GM19455 (cell line): ENCODE data around the gene ARL4A.
"Not testable (repeated sequence)": the region's sequence is repeated elsewhere in the genome, so short reads cannot be mapped to it uniquely, and the experiment has no call there.

Experiments
- ATAC-seq: cut with Tn5 transposase; IDR thresholded peaks from one replicate; pipeline ENCODE4 v1.9.1; 2021; ENCODE audit not compliant: unreplicated experiment

ARL4A gene, protein sequence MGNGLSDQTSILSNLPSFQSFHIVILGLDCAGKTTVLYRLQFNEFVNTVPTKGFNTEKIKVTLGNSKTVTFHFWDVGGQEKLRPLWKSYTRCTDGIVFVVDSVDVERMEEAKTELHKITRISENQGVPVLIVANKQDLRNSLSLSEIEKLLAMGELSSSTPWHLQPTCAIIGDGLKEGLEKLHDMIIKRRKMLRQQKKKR

DNA sequence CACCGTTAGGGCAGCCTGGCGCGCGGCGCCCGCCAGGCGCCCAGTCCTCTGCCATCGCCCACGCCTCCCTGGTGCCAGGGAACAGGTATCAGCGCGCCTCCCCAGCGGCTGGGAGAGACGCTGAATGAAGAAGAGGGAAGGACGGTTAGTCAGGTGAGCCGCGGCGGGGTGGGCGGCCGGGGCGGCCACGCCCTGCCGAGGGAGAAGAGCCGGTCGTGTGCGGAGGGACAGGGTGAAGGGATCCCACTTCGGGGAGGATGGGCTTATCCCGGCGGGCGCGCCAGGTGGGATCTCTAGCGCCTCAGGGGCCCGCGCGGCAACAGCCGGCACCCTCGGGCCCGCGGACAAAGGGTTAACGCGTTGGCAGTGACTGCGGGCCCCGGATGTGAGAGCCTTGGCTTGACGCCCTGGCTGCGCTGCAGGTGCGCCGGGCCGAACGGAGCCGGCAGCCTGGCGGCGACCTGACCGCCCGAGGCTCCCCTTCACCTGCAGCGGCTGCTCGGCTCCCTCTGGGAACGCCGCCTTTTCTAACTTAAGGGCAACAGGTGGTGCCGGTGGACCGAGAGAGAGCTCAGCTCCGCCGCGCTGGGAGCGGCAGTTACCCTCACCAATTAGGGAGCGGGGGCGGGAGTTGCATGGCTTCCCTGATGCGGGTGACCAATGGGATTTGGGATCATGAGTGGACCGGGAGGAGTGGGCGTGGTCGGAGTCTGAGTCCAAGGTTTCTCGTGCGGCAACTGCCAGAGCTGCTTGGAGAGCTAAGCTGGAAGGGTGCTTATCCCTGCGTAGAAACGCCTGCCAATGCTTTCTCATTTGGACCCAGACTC, at the start of gene ARL4A:
Gene ARL4A (plus strand): TSS at position 743 of the 827 bp plus-strand sequence. CDS start 622 bp downstream, outside the sequence.
- ATAC-seq, result peak; percentile 75

DNA sequence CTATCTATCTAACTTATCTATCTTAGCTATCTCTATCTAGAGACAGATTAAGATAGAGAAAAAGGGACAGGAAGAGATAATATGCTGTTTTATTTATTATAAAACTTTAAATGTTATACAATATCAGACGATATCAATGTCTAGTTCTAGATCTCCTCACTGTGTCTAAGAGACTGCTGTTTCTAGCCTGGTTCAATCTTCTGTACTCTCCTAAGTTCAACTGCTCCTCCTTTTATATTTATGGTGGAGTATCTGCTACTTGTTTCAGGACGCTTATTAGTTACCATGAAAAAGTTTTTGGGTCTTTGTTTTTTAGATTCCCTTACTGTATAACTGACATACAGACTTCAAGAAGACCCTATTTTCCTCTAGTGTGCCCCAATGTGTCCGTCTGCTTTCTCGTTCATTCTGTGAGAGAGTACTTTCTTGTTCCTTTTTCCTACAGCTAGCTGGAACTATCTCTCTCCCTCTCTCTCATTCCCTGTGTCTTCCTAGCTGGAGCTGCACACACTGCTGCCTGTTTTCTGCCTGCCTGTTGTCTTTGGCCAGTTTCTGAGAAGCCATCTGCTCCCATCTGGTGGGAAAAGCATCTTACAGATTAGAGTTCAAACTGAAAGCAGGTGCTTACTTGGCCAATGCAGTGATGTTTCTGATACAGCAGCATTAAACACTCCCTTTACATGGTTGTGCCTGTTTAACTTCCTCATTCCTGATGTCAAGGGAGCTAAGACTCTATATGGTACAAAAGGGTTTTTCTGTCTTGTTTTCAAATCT, 49.4 kb upstream of the ARL4A start:
- peak; percentile 51 for ATAC-seq

DNA sequence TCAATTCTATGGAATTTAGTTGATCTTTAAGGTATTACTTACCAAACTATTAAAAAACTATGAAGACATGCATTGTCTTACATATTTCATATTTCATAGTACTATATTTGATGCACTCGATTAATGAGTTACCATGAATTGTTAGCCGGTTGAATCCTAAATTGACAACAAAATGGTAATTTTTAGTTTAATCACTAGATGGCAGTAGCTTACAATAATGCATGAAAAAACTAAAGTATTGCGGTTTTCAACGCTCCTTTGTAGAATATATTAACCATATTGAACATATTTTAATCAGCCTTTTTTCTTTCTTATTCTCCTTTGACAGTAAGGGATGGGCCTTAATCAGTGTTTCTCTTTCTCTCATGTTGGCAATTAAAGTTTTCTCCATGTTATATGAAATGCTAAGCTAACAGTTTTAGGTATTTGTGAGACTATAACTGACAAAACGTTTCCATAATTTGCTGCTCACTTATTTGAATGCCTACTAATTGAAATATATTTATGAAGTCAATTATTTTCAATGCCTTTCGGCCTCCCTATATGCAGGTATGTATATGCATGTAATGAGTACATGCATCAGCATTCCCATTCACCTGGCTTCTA, 48.5 kb upstream of the ARL4A start:
- no peak for ATAC-seq

DNA sequence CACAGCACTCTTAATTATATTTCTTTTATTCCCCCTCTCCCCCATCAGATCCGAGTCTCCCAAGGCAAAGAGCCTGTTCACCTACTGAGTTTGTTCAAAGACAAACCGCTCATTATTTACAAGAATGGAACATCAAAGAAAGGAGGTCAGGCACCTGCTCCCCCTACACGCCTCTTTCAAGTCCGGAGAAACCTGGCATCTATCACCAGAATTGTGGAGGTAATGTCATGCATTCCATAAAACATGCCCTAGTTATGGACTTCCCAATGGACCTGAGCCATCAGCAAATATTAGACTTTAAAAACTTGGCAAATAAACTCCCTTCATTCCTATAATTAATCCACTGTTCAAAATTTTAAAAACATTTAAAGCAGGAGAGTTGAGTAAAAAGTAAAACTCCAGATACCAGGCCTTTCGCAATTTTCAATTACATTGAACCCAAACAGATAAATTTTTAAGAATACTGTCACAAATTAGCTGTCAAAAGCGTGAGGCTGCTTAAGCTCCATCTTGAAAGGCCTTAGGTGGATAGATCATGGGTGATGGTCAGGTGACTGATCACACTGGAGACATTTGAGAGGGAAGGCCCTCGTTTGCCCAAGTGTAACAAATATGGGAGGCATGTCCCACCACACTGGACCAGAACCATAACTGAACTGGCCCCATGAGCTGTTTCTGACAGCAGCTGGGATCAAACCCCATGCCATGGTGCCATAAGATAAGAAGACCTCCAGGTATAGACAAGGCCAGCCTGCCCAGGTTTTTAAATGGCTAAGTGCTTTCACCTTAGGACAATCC, 46.9 kb upstream of the ARL4A start:
- ATAC-seq, result no peak

DNA sequence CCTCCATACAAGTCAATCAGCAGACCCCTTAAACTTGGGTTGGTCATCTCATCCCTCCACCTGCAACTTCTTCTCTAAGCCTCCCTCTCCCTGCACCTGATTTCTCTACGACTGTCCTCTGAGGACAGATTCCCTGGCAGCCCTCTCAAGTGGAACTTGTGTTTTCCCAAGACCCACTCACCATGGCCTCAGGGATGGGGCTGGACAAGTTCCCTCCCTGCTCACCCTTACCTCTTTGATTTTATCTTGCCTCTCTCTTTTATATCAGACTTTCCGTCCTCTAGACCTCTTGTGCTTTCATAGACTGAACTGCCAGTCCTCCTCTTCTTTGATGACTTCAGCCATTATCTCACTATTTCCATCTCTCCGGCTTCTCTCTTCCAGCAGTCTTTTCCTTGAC, 46.2 kb upstream of the ARL4A start:
- ATAC-seq, result no peak

DNA sequence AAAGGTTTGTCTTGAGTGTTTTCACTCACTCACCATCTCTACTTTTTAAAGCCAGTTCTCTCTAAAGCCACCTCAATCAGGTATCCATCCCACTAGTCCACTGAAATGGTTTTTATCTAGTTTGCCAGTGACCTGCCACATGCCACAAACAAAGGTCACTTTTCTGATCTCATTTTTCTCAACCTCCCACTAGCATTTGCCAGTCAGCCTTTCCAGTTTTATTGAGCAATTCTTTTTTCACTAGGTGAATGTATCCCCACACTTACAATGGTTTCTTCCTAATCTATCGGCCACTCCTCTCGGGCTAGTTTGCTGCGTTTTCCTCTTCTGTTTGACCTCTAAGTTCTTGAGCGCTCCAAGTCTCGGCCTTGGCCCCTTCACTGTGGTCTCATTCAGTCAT, 44.9 kb upstream of the ARL4A start:
- no peak for ATAC-seq

DNA sequence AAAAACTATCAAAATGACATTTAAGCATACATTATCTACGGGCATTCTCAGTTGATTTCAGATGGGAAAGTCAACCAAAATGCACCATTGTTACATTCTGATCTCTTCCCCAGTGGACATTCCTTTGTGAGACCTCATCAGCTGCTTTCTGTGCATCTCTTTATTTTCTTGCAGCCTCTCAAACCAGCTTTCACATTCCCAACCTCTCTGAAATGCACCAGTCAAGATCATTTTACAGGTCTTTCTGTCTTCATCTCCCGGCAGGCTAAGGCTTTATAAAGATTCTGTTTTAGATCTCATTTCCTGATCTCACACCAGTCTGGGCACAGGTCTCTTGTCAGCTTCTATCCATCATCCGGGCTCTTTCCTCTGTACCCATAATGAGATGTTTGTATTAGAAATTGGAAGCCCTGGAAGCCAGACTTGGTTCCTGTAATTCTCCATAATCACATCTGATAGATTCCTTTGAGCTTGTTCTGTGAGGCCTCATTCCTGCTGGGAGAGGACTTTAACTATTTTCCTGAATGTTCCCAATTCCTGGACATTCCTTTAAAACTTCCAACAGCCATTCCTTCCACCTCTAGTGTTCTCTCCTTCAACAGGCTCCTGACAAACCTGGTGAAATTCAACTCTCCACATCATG, 44.3 kb upstream of the ARL4A start:
- no peak for ATAC-seq

DNA sequence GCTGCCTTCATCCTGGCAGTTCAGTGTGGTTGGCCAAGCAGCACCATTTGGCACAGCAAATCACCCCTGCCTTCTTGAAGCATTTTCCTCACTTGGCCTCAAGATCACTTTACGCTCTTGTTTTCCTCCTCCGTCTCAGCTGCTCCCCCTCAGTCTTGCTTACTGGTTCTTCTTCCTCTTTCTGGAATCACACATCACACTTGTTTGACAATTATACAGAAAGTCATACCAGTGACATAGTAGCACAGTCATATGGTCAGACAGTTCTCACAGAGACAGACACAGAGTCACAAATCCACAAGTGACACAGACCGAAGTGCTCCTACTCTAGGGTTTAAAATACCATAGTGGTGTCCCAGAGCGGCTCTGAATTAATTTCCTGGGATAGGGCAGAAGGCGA, 43.8 kb upstream of the ARL4A start:
- no peak for ATAC-seq

DNA sequence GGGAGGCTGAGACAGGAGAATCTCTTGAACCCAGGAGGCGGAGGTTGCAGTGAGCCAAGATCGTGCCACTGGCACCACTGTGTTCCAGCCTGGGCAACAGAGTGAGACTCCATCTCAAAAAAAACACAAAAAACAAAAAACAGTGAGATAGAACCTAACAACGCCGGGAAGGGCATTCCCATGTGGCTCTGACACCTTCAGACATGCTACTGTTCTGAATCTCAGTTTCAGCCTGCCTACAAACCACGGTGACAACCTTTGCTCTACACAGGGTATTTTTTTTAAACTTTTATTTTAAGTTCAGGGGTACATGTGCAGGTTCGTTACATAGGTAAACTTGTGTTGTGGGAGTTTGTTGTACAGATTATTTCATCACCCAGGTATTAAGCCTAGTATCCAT, 42.2 kb upstream of the ARL4A start:
- not testable (repeated sequence) for ATAC-seq

DNA sequence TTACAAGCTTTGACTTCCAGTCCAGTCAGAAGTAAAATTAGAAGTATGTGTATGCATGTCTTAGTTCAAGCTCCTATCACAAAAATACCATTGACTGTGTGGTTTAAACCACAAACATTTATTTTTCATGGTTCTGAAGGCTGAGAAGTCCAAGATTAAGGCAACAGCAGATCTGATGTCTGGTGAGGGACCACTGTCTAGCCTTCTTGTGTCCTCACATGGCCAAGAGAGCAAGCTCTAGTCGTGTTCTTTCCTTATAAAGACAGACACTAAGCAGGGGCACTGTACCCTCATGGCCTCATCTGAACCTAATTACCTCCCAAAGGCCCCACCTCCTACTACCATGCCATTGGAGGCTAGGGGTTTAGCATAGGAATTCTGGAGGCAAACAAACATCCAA, 41.3 kb upstream of the ARL4A start:
- ATAC-seq, result no peak

DNA sequence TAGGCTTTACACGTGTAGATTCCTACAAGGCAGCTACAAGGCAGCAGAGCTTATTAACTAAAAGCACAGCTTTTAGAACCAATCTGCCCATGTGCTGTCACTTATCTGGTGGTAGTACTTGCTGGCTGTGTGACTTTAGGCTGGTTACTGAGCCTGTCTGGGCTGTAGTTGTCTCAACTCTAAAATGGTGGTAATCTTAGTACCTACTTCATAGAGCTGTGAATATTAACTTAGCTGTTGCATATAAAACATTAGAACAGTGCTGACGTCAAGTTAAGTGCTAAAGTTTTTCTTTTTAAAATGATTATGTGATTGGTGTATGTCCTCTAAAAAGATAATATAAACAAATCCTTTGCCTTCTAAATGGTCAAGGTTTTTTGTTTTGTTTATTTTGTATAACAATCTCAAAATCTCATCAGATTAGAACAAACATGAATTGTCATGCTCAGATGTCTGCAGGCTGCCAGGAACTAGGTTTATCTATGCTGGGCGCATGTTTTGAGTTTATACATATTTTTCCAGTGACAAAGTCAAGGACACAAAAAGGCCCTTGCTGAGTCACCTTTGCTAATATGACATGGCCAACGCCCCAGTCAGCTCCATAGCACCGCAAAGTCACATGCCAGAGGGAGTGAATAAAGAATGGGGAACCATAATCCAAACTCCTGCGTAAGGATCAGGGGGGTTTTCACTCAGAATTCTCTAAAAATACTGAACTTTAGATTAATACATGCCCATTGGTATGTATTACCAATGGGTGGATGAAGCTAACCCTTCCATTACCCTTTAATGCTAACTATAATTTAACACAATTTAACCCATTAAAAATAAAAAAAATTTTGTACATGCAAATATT, 39.8 kb upstream of the ARL4A start:
- ATAC-seq, result no peak

DNA sequence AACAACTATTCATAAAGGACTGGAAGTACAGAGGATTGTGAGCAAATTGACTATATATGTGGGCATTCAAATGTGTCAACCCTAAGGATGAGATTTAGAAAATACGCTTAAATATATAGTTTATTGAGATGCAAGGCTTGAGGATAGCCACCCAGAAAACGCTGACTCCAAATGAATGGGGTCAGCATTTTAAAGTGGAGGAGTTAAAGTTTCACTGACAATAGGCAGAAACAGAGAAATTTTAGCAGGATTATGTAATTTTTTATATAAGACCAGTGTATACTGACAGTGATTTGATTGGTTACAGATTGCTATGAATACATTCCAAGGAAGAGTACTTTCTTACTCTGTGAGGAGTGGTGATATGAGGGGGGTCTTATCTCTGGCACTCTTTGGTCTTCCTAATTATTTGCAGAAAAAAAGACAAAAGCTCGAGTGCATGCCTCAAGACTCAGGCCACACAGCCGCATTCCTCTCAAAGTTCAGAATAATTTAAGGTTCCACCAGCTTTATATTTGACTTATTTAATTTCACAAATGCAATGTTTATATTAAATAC, 38.6 kb upstream of the ARL4A start:
- no peak for ATAC-seq

DNA sequence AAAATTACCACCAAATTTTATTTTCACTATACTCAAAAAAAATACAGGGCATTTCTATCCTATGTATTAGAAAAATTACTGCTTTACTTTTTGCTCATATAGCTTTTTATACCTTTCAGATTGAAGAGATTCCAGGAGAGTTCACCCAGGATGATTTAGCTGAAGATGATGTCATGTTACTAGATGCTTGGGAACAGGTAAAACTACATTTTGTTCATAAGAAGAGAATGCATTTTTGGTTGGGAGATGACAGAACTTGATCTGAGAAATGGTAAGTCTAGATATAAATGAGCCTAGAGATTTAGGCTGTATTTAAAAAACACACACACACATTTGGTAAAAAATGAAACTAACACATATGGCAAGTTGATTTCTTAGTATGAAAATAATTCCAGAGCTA, 38.1 kb upstream of the ARL4A start:
- no peak for ATAC-seq

DNA sequence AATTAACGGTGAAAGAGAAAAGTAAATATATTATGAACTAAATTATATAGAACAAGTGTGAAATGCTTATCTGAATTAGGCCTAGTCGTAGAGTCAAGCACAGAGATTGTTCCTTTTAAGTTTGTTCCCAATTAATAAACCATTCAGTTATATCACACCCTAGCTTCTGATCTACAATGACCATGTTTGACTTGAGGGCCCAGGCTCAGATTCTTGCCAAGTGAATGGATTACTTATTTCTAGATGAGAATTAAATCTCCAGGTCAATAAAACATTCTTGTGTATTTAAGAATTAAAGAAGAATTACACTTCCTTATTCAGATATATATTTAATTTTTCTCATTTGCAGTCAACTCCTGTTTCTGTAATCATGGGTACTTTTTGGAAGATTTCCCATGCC, 37.4 kb upstream of the ARL4A start:
- no peak for ATAC-seq

DNA sequence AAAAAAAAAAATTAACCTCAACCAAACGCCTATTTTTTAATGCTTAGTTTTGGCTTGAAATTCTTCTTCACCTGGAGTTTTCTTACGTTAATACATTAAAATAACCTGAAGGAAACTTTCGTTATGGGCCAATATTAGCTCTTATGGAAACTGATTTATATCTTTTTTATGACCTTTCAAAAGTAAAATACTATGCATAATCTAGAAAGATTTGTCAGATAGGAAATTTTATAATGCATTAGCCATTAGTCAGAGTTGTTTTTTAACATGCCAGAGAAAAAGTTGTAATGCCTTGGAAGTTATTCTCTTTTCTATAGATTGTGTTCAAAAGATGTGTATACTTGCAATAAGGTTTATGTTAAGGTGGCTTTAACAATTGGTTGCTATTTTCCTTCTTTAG, 34.3 kb upstream of the ARL4A start:
- ATAC-seq, result no peak

DNA sequence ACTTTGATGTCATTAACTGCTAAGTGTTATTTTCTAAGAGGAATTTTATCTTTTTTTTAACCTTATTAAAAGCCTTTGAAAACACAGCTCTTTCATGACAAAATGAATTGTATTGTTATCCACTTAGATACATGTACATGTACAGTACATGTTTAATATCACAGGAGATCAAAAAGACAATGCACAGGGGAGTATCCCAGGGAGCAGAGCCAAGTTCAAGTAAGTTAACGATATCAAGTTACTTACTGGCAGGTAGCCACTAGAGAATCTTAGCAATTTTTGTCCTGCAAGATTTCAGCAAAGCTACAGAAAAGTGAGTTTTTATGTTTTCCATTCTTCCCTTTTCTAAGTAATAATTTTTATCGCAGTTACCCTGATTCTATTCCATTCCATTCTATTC, 33.9 kb upstream of the ARL4A start:
- ATAC-seq, result no peak

DNA sequence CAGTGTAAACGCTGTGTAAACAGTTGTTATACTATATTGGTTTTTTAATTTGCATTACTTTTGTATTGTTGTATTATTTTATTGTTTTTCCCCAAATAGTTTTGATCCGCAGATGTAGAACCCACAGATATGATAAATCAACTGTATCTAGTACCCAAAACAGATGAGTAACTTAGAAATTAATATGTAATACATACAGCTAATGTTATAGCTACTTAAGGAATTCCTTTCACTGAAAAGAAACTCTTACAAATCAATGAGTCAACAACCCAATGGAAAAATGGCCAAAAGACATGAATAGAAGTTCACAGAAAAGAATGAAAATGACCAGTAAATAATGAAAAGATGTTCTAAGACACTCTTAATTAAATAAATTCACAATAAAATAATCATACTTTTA, 32.3 kb upstream of the ARL4A start:
- no peak for ATAC-seq

DNA sequence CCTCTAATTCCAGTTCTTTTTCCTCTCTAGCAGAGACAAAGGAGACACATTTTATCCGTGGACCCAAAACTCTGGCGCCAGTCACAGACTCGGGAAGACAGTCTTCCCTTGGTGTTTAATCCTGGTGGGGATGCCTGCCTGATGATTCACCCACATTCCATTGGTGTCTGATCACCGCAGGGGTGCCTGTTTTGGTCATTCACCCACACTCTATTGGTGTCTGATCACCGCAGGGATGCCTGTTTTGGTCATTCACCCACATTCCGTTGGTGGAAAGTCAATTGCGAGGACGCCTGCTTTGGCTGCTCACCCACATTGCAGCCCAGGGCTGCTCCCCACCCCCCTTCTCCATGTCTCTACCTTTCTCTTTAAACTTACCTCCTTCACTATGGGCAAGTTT, 27.0 kb upstream of the ARL4A start:
- not testable (repeated sequence) for ATAC-seq

DNA sequence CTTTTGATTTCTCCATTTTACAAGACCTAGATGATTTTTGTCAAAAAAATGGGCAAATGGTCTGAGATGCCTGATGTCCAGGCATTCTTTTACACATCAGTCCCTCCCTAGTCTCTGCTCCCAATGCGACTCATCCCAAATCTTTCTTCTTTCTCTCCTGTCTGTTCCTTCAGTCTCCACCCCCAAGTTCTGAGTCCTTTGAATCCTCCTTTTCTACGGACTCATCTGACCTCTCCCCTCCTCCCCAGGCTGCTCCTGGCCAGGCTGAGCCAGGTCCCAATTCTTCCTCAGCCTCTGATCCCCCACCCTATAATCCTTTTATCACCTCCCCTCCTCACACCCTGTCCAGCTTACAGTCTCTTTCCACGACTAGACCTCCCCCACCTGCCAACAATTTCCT, 26.4 kb upstream of the ARL4A start:
- not testable (repeated sequence) for ATAC-seq
